ENCODE measurements around the gene RAD21L1. TPM values are rescaled to one million over a fixed set of nuclear protein-coding genes. Genes with fewer than 3 reads are reported as not detected.

Gene RAD21L1
- total and polyA plus RNA-seq, 4 donors, result not detected

DNA sequence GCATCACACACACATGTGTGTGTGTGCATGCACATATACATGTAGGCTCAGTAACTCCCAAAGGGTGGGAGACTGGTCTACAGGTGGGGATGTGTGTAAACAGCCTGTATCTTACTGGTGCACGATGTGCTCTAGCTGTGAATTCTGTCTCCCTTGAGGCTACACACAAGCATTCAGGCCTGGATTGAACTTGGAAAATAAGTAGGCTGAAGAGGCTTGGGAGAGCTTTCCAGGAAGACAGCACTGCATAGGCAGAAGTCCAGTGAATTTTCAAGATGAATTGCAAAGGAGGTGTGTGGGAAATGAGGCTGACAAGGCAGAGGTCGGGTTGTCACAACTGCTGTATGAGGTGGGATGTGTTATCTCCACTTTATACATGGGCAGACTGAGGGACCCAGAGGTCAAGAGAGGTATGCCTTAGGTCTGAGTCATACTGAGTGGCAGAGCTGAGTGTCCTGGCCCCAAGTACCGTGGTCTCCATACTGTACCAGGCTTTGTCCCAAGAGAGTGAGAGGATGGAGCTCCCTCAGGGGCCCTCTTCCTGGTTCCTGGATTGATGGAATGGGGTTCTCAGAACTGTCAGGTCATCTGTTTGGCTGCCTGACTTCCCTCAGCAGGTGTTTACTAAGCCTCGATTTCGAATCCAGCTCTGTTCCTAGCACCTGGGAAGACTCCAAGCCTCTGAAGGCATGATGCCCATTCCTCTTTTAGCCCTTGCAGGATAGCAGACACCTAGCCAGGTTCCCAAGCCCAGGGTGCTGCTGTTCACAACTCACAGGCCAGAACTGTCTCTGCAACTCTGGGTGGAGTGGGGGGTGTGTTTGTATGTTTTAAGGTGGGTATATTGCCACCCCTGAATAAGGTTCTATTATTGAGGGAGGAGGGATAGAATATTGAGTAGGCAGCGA is 54.6 kb downstream of the RAD21L1 start:
- no peak overlapping the region for H3K27ac ChIP-seq (ENCODE audit: low read depth in 1 of 2, low read length in 2 of 2)
- intact Hi-C loops (cut with DNase I), result no loop called here
- H3K4me1 ChIP-seq (ENCODE audit: control insufficient read depth in 1 of 2, insufficient read depth in 2 of 2, low read length in 2 of 2), result no peaks in the 10 kb centered on the region
- no peak for ATAC-seq (ENCODE audit: low FRiP score)
- WGBS, 2 donors, result 69 to 80% methylated on average over 6 of the region's 6 CpGs
- H3K9me3 ChIP-seq (ENCODE audit: control insufficient read depth, low read length), result no peaks in the 10 kb centered on the region
- no peaks in the 10 kb centered on the region for H3K36me3 ChIP-seq (ENCODE audit: control insufficient read depth in 1 of 2, insufficient read depth in 2 of 2, low read length in 1 of 2)
- no peak overlapping the region for H3K4me3 ChIP-seq (ENCODE audit: low read length in 2 of 2)
- DNase-seq, result no peak
- H3K27me3 ChIP-seq (ENCODE audit: control insufficient read depth in 1 of 2, insufficient read depth in 2 of 2, low read length in 1 of 2), result no peaks in the 10 kb centered on the region

DNA sequence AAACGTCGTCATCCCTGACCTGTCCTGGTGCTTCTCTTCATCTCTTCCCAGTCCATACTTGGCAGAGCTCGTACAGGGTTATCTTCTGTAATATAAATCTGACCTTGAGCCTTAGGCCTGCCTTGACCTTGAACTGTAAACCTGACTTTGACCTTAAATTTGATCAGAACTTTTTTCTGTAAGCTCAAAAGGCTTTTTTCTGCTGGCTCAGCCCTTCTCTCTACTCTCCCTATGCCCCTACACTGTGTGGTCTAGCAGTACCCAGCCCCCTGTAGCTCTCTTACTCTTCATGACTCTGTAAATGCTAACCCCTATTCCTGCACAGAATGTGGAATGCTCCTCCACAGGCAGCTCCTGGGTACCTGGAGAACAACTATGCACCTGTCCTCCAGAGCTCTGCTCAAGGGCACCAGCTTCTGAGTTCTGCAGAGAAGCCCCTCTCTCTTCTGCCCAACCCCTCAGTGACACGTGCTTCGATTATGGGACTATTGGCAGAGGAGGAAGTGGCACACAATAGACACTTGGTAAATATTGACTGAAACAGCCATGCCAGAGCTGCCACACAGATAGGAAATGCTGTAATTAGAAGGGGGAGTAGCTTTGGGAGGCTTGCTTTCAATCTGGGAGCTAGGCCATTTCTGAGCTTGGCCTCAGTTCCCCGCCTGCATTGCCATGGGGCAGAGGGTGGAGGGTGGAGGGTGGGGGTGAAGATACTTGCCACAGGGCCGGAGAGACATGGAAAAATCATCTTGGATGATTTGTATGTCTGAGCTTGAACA is 55.6 kb downstream of the RAD21L1 start:
- WGBS, 2 donors, result 55 to 74% methylated on average over 7 of the region's 7 CpGs
- H3K4me3 ChIP-seq (ENCODE audit: low read length in 2 of 2), result no peak overlapping the region
- no peaks in the 10 kb centered on the region for H3K27me3 ChIP-seq (ENCODE audit: control insufficient read depth in 1 of 2, insufficient read depth in 2 of 2, low read length in 1 of 2)
- intact Hi-C loops (cut with DNase I), result no loop called here
- no peaks in the 10 kb centered on the region for H3K4me1 ChIP-seq (ENCODE audit: control insufficient read depth in 1 of 2, insufficient read depth in 2 of 2, low read length in 2 of 2)
- no peaks in the 10 kb centered on the region for H3K36me3 ChIP-seq (ENCODE audit: control insufficient read depth in 1 of 2, insufficient read depth in 2 of 2, low read length in 1 of 2)
- DNase-seq (peak in 1 of 2 donors; percentile 60), ATAC-seq (ENCODE audit: low FRiP score) (no peak)
- no peak overlapping the region for H3K27ac ChIP-seq (ENCODE audit: low read depth in 1 of 2, low read length in 2 of 2)
- H3K9me3 ChIP-seq (ENCODE audit: control insufficient read depth, low read length), result no peaks in the 10 kb centered on the region

DNA sequence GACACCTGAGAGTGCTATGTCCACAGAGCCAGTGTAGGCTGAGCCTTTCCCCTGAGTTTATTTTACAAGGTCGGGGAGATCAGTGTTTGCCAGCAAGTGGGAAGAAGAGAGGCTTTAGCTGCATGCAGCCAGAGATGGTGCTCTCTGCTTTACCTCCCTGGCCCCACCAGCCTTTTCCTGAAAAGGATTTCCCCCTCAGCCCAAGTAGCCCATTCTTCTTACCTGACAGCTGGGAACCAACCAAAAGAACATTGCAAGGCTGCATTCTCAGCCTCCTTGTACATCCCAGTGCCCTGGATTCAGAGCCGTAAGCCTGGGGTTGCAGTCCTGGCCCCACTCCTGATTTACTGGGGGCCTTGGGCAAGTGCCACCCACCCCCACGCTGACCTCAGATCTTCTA is 57.1 kb downstream of the RAD21L1 start:
- no peaks in the 10 kb centered on the region for H3K4me1 ChIP-seq (ENCODE audit: control insufficient read depth in 1 of 2, insufficient read depth in 2 of 2, low read length in 2 of 2)
- DNase-seq (no peak), ATAC-seq (ENCODE audit: low FRiP score) (no peak)
- intact Hi-C loops (cut with DNase I), result no loop called here
- no peaks in the 10 kb centered on the region for H3K36me3 ChIP-seq (ENCODE audit: control insufficient read depth in 1 of 2, insufficient read depth in 2 of 2, low read length in 1 of 2)
- H3K4me3 ChIP-seq (ENCODE audit: low read length in 2 of 2), result no peak overlapping the region
- no peaks in the 10 kb centered on the region for H3K9me3 ChIP-seq (ENCODE audit: control insufficient read depth, low read length)
- no peak overlapping the region for H3K27ac ChIP-seq (ENCODE audit: low read depth in 1 of 2, low read length in 2 of 2)
- WGBS, 2 donors, result 69 to 71% methylated on average over 3 of the region's 3 CpGs
- no peaks in the 10 kb centered on the region for H3K27me3 ChIP-seq (ENCODE audit: control insufficient read depth in 1 of 2, insufficient read depth in 2 of 2, low read length in 1 of 2)

DNA sequence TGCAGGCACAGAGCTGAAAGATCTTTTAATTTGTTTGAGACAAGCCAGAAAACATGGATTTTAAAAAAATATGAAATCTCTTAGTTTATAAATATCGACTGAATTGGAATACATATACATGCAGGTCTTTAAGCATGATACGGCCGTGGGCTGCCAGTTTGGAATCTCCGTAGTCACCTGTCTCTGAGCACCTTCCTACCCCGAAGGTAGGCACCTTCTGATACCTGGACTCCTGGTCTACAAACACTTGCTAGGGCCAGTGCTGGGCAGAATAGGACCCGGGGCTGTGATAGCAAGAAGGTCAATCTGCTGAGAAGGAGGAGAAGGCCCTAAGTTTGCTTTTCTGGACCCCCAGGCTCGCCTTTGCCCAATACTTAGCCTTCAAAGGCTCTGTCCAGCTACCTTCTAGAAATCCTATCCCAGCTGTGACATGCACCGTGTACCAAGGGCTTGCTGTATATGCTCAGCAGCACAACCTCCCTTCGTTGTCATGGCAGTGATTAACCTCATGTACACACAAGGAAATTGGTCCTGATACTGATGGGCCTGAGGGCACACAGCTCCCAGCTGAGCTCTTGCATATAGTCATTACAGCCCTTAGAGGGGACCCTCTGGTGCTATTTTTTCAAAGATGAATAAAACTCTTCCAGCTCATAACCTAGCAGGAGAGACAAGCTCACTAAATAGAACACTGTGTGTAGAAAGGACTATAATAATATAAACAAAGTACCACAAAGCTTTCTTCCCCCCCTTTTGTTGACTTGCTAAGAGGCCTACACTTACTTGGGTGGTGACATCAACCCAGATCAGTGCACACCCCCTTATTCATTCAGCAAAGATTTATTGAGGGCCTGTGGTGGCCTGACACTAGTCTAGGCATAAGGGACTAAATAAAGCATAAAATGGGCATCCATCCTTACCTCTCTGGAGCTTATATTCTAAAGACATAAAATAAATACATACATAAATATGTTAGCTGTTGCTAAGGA is 58.0 kb downstream of the RAD21L1 start:
- no peaks in the 10 kb centered on the region for H3K9me3 ChIP-seq (ENCODE audit: control insufficient read depth, low read length)
- intact Hi-C loops (cut with DNase I), result no loop called here
- no peak overlapping the region for H3K27ac ChIP-seq (ENCODE audit: low read depth in 1 of 2, low read length in 2 of 2)
- H3K4me3 ChIP-seq (ENCODE audit: low read length in 2 of 2), result no peak overlapping the region
- ATAC-seq (ENCODE audit: low FRiP score) (no peak), DNase-seq (peak in 1 of 2 donors; percentile 57)
- no peaks in the 10 kb centered on the region for H3K4me1 ChIP-seq (ENCODE audit: control insufficient read depth in 1 of 2, insufficient read depth in 2 of 2, low read length in 2 of 2)
- H3K27me3 ChIP-seq (ENCODE audit: control insufficient read depth in 1 of 2, insufficient read depth in 2 of 2, low read length in 1 of 2), result no peaks in the 10 kb centered on the region
- 90 to 92% methylated on average over 9 of the region's 9 CpGs for WGBS, 2 donors
- no peaks in the 10 kb centered on the region for H3K36me3 ChIP-seq (ENCODE audit: control insufficient read depth in 1 of 2, insufficient read depth in 2 of 2, low read length in 1 of 2)

DNA sequence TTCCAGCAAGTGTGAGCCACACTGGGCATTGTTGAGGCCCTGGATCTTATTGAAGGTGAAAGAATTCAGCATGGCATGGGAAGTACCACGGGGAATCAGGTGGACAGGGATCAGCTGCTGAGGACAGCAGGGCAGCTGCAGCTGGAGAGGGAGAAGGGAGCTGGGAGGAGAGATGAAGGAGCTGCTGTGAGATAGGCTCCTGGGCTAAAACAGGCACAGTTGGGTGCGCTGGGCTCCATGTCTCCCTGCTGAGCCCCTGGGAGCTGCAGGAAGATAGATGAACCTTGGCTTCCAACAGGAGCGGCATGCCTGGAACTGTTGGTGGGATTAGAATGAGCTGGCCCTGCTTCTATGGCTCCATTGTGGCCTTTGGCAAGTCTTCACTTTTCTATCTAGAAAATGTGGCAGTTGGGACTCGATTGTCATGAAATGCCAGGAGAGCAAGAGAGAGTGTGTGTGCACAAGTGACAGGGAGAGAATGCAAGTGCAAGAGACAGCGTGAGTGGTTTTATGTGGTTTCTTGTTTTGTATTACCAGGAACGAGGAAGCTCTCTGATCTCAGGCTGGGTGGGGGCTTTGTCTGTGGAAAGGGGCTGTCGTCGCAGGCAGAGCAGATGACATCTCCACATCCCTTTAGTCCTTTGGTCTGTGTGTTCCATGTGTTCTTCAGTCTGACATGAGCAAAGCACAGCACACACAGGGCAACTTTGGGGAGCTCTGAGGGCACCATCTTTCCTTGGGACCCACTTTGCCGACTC is 60.6 kb downstream of the RAD21L1 start:
- WGBS, 2 donors, result 57 to 64% methylated on average over 9 of the region's 9 CpGs
- DNase-seq (no peak), ATAC-seq (ENCODE audit: low FRiP score) (no peak)
- intact Hi-C loops (cut with DNase I), result no loop called here
- H3K36me3 ChIP-seq (ENCODE audit: control insufficient read depth in 1 of 2, insufficient read depth in 2 of 2, low read length in 1 of 2), result no peaks in the 10 kb centered on the region
- no peak overlapping the region for H3K4me3 ChIP-seq (ENCODE audit: low read length in 2 of 2)
- no peak overlapping the region for H3K27ac ChIP-seq (ENCODE audit: low read depth in 1 of 2, low read length in 2 of 2)
- no peaks in the 10 kb centered on the region for H3K4me1 ChIP-seq (ENCODE audit: control insufficient read depth in 1 of 2, insufficient read depth in 2 of 2, low read length in 2 of 2)
- H3K9me3 ChIP-seq (ENCODE audit: control insufficient read depth, low read length), result no peaks in the 10 kb centered on the region
- H3K27me3 ChIP-seq (ENCODE audit: control insufficient read depth in 1 of 2, insufficient read depth in 2 of 2, low read length in 1 of 2), result no peaks in the 10 kb centered on the region

DNA sequence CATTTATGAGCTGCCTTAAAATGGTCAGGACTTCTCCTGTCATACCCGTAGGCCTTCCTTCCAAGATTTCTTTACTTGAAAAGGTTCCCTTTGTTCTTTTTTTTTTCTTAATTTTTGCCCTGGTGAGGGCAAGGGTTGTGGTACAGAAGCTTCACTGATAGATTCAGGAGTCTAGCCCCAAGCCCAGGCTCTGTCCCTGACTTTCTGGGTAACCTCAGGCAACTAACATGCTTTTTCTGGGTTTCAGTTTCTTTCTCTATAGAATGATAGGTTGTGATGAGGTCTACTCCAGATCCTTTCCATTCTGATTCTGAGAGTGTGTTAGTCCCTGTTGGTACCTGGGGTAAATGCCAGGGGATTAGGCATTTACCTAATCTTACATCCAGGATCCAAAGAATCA is 61.5 kb downstream of the RAD21L1 start:
- H3K27me3 ChIP-seq (ENCODE audit: control insufficient read depth in 1 of 2, insufficient read depth in 2 of 2, low read length in 1 of 2), result no peaks in the 10 kb centered on the region
- H3K36me3 ChIP-seq (ENCODE audit: control insufficient read depth in 1 of 2, insufficient read depth in 2 of 2, low read length in 1 of 2), result no peaks in the 10 kb centered on the region
- WGBS, 2 donors, result 89 to 100% methylated on average over 1 of the region's 1 CpG
- intact Hi-C loops (cut with DNase I), result no loop called here
- no peak overlapping the region for H3K27ac ChIP-seq (ENCODE audit: low read depth in 1 of 2, low read length in 2 of 2)
- H3K9me3 ChIP-seq (ENCODE audit: control insufficient read depth, low read length), result no peaks in the 10 kb centered on the region
- no peak overlapping the region for H3K4me3 ChIP-seq (ENCODE audit: low read length in 2 of 2)
- no peak for ATAC-seq (ENCODE audit: low FRiP score)
- H3K4me1 ChIP-seq (ENCODE audit: control insufficient read depth in 1 of 2, insufficient read depth in 2 of 2, low read length in 2 of 2), result no peaks in the 10 kb centered on the region
- DNase-seq, result no peak

DNA sequence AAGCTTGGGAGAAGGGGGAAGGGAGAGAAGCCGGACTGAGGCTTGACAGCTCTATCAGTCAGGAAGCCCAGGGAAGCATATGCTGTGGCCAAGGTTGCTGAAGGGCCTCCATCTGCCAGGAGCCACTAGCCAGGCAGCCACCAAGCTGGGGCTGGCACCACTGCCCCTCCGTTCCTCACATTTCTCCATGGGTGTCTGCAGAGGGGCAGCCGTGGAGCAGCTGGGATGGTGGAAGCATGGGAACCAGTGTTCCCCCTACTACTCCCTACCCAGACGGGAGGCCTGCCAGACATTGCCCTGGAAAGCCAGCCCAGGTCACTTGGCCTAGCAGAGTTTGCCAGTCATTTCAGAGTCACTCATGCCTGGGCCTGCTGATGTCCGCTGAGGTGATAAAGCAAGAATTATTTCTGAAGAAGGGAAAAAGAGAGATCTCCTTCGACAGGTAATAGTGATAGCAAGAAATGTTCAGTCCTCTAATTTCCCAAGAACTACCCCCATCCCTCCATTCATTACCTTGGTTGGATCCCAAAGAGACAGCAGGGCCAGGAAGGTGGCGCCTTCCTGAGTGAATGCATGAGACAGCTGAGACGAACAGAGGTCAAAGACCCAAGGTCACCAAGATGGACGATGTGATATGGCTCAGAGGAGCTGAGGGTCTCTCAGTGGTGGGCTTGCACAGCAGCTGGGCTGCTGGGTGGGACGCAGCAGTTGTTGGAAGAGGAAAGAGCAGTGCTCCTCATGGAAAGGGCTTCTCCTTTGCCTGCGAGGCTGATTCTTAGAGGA is 62.1 kb downstream of the RAD21L1 start:
- peak; percentile 22 for ATAC-seq (ENCODE audit: low FRiP score)
- DNase-seq, result peak in 1 of 2 donors; percentile 57
- Histone ChIP-seq H3K4me1 (ENCODE audit: control insufficient read depth in 1 of 2, insufficient read depth in 2 of 2, low read length in 2 of 2) (no peaks in the 10 kb centered on the region), H3K36me3 (ENCODE audit: control insufficient read depth in 1 of 2, insufficient read depth in 2 of 2, low read length in 1 of 2) (no peaks in the 10 kb centered on the region), H3K27ac (ENCODE audit: low read depth in 1 of 2, low read length in 2 of 2) (no peak overlapping the region), H3K4me3 (ENCODE audit: low read length in 2 of 2) (no peak overlapping the region), H3K27me3 (ENCODE audit: control insufficient read depth in 1 of 2, insufficient read depth in 2 of 2, low read length in 1 of 2) (no peaks in the 10 kb centered on the region), H3K9me3 (ENCODE audit: control insufficient read depth, low read length) (no peaks in the 10 kb centered on the region)
- intact Hi-C loops (cut with DNase I), result no loop called here
- WGBS, 2 donors, result 83 to 88% methylated on average over 11 of the region's 11 CpGs

Measured in aorta (tissue), 5 donors.